SK-N-MC (cell line): ENCODE measurements around the gene TRIM45.
"Not testable (repeated sequence)": the region's sequence is repeated elsewhere in the genome, so short reads cannot be mapped to it uniquely, and the experiment has no call there.

Experiments
- EZH2 ChIP-seq: fragments of 200-600 bp; sonication (generic); IDR thresholded peaks from one replicate; pipeline ENCODE4 v1.6.1; 2017; ENCODE audit warnings: antibody characterized with exemption
- FOXP2 ChIP-seq: optimal IDR thresholded peaks from 2 replicates; pipeline ENCODE3; 2011; ENCODE audit warnings: mild to moderate bottlenecking, moderate library complexity; ENCODE audit not compliant: insufficient read depth; ENCODE audit errors: extremely low read length, control extremely low read depth
- POLR2AphosphoS5 ChIP-seq: IDR thresholded peaks from 2 replicates; pipeline ENCODE4 v1.6.1; 2012; ENCODE audit warnings: mild to moderate bottlenecking, low read depth, low read length, borderline replicate concordance

GRCh38 chr1:117101858-117102257 lies 19.7 kb downstream of the TRIM45 start:
- not testable (repeated sequence) for TF ChIP-seq EZH2, POLR2AphosphoS5, FOXP2
